ENCODE measurements around the gene TJP1. TPM values are rescaled to one million over a fixed set of nuclear protein-coding genes. Genes with fewer than 3 reads are reported as not detected.
A peak's percentile ranks its signal among the peaks of the same experiment; 100 is the strongest.
"Not testable (repeated sequence)": the region's sequence is repeated elsewhere in the genome, so short reads cannot be mapped to it uniquely, and the experiment has no call there.

Gene TJP1
- total RNA-seq, 4 donors from 2014 or later, result 74.1 to 91.0 (median 81.0) TPM

DNA sequence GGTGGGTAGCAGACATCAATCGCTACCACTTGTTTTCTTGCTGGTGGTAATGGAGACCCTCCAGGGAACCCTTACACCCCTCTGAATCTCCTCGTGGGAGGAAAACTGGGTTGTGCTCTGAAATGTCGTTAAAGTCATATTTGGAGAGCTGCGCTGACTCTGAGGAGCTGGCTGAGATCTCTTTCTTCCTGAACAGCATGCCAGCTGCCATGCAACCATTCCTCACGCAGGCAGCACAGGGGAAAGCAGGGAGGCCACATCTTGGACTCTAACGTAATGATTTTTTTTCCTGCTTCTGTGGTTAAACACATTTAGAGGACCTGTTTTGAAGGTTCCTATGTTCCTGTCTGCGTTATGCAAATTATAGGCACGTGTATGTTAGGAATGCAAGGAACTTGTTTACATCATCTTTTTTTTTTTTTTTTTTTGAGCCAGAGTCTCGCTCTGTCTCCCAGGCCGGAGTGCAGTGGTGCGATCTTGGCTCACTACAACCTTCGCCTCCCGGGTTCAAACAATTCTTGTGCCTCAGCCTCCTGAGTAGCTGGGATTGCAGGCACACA lies 156.7 kb downstream of the TJP1 start:
- 60% methylated on average over 13 of the region's 13 CpGs for WGBS
- DNase-seq (ENCODE audit: low spot score in 2 of 2), result no peak
- Histone ChIP-seq H3K27me3 (no peaks in the 10 kb centered on the region), H3K9me3 (no peaks in the 10 kb centered on the region), H3K36me3 (no peaks in the 10 kb centered on the region), H3K4me1 (no peaks in the 10 kb centered on the region), H3K27ac (no peak overlapping the region), H3K4me3 (no peak overlapping the region)
- TF ChIP-seq, protein P1, sequence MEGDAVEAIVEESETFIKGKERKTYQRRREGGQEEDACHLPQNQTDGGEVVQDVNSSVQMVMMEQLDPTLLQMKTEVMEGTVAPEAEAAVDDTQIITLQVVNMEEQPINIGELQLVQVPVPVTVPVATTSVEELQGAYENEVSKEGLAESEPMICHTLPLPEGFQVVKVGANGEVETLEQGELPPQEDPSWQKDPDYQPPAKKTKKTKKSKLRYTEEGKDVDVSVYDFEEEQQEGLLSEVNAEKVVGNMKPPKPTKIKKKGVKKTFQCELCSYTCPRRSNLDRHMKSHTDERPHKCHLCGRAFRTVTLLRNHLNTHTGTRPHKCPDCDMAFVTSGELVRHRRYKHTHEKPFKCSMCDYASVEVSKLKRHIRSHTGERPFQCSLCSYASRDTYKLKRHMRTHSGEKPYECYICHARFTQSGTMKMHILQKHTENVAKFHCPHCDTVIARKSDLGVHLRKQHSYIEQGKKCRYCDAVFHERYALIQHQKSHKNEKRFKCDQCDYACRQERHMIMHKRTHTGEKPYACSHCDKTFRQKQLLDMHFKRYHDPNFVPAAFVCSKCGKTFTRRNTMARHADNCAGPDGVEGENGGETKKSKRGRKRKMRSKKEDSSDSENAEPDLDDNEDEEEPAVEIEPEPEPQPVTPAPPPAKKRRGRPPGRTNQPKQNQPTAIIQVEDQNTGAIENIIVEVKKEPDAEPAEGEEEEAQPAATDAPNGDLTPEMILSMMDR (IDR thresholded peaks at IDR 0.05), result no peak
- TF ChIP-seq POLR2AphosphoS5 (IDR thresholded peaks at IDR 0.05) (no peak), EP300 (IDR thresholded peaks at IDR 0.05) (no peak)

DNA sequence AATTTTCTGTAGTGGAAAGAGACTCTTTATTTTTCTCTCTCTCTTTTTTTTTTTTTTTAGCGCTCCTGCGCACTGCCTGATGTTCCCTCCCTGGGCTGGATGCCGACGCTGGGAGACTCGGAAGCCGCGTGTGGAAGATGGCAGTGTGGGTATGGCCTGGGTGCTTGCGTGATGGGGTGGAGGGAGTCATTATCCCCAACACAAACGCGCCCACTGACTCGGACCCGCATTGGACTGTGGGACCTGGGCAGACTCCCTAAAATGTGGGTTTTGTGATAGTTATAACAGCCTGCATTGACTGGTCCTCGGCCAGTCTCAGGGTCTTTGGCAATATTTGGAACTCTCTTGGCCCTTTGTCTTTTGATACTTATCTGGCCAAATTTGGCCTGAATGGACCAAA lies 157.9 kb downstream of the TJP1 start:
- WGBS, result 88% methylated on average over 13 of the region's 13 CpGs
- Histone ChIP-seq H3K27ac (no peak overlapping the region), H3K4me3 (no peak overlapping the region), H3K9me3 (no peaks in the 10 kb centered on the region), H3K4me1 (no peaks in the 10 kb centered on the region), H3K27me3 (no peaks in the 10 kb centered on the region), H3K36me3 (no peaks in the 10 kb centered on the region)
- TF ChIP-seq POLR2A (IDR thresholded peaks at IDR 0.05) (no peak), EP300 (IDR thresholded peaks at IDR 0.05) (no peak), POLR2AphosphoS5 (IDR thresholded peaks at IDR 0.05) (no peak)
- TF ChIP-seq, protein P1 (IDR thresholded peaks at IDR 0.05), result no peak
- no peak for DNase-seq (ENCODE audit: low spot score in 2 of 2)

DNA sequence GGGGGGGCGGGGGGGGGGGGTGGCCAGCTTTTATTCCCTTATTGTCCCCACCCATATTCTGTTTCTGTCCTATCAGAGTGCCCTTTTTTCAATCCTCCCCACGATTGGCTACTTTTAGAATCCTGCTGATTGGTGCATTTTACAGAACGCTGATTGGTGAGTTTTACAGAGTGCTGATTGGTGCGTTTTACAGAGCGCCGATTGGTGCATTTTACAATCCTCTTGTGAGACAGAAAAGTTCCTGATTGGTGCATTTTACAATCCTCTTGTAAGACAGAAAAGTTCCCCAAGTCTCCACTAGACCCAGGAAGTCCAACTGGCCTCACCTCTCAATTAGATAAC lies 164.8 kb downstream of the TJP1 start:
- H3K27ac ChIP-seq, H3K36me3 ChIP-seq, H3K4me3 ChIP-seq, H3K27me3 ChIP-seq, H3K4me1 ChIP-seq, H3K9me3 ChIP-seq: not testable (repeated sequence)
- DNase-seq (ENCODE audit: low spot score in 2 of 2), result peak in 1 of 2 donors; percentile 4
- WGBS, result 86% methylated on average over 6 of the region's 6 CpGs

DNA sequence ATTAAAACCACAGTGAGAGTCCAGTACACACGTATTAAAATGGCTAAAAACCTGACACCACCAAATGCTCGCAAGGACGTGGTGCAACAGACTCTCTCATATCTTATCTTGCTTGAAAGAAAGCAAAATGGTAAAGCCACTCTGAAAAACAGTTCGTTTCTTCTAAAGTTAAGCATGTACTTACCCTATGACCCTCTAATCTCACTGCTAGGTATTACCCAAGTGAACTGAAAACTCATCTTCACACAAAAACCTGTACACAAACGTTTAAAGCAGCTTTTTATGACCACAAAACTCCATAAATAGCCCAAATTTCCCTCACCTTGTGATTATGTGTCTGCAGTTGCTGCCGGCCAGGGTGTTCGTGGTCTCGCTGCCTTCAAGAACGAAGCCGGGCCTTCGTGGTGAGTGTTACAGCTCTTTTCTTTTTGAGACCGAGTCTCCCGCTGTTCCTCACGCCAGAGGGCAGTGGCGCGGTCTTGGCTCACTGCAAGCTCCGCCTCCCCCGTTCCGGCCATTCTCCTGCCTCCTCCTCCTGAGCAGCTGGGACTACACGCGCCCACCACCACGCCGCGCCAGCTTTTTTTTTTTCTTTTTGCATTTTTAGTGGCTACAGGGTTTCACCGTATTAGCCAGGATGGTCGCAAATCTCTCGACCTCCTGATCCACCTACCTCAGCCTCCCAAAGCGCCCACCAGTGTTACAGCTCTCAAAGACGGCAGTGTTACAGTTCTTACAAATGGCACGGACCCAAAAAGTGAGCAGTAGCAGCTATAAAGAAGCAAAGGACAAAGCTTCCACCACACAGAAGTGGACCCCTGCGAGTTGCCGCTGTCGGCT lies 165.4 kb downstream of the TJP1 start:
- Histone ChIP-seq H3K4me1 (no peaks in the 10 kb centered on the region), H3K9me3 (no peaks in the 10 kb centered on the region), H3K27me3 (no peaks in the 10 kb centered on the region), H3K36me3 (no peaks in the 10 kb centered on the region), H3K4me3 (no peak overlapping the region), H3K27ac (no peak overlapping the region)
- 88% methylated on average over 33 of the region's 33 CpGs for WGBS
- TF ChIP-seq POLR2AphosphoS5 (IDR thresholded peaks at IDR 0.05) (no peak), EP300 (IDR thresholded peaks at IDR 0.05) (no peak), POLR2A (IDR thresholded peaks at IDR 0.05) (no peak)
- TF ChIP-seq, protein P1 (IDR thresholded peaks at IDR 0.05), result no peak
- peak in 1 of 2 donors; percentile 35 for DNase-seq (ENCODE audit: low spot score in 2 of 2)

DNA sequence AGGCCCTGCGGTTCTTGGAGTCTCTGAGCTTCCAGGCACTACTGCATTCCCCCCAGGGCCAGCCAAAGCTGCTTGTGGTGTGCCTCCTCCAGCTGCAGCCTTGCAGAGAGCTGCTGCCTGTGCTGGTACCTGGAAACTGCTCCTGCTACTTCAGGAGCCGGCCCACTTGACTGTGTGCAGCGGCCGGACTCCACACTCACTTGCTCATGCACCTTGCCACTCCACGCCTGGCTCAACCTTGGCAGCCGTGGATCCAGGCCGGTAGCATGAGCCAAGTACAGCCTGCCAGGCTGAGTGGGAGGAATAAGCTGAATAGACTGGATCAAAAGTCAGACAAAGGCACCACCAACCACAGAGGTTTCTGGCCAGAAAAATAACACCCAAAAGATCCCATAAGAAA lies 169.7 kb downstream of the TJP1 start:
- Histone ChIP-seq H3K4me1 (no peaks in the 10 kb centered on the region), H3K4me3 (no peak overlapping the region), H3K27ac (no peak overlapping the region), H3K27me3 (no peaks in the 10 kb centered on the region), H3K36me3 (no peaks in the 10 kb centered on the region), H3K9me3 (no peaks in the 10 kb centered on the region)
- TF ChIP-seq, protein P1 (IDR thresholded peaks at IDR 0.05), result no peak
- TF ChIP-seq POLR2A (IDR thresholded peaks at IDR 0.05), result no peak
- no peak for TF ChIP-seq EP300 (IDR thresholded peaks at IDR 0.05)
- no peak for TF ChIP-seq POLR2AphosphoS5 (IDR thresholded peaks at IDR 0.05)
- no peak for DNase-seq (ENCODE audit: low spot score in 2 of 2)
- 89% methylated on average over 7 of the region's 7 CpGs for WGBS

Measured in suprapubic skin (tissue), 4 donors.